ENCODE data around the gene CDKAL1.

DNA sequence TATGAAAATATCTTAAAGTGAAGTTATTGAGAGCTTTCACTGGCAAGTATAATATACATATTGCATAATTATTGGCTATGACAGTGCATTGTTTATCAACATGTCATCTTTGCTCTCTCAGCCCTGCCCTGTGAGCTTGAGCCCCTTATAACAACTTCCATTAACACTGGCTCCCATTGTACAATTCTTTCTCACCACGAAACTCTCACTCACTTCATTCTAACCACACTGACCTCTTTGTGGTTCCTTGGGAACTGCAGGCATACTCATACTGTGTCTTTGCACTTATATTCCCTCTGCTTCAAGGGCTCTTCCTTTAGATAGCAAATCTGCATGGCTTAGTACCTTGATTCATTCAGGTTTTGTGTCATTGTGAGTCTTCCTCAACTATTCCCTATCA is 411.8 kb downstream of the CDKAL1 start:
- TF ChIP-seq CTCF (IDR thresholded peaks at IDR 0.05), result no peak
- TF ChIP-seq POLR2A (IDR thresholded peaks at IDR 0.05; ENCODE audit: low read depth), result no peak
- TF ChIP-seq POLR2AphosphoS5 (IDR thresholded peaks at IDR 0.05), result no peak
- no peak for TF ChIP-seq EP300 (IDR thresholded peaks at IDR 0.05)

All from esophagus muscularis mucosa (tissue), 4 donors.